ENCODE results near the gene NLRP12.
"Not testable (repeated sequence)": the region's sequence is repeated elsewhere in the genome, so short reads cannot be mapped to it uniquely, and the experiment has no call there.

The NLRP12 gene, protein sequence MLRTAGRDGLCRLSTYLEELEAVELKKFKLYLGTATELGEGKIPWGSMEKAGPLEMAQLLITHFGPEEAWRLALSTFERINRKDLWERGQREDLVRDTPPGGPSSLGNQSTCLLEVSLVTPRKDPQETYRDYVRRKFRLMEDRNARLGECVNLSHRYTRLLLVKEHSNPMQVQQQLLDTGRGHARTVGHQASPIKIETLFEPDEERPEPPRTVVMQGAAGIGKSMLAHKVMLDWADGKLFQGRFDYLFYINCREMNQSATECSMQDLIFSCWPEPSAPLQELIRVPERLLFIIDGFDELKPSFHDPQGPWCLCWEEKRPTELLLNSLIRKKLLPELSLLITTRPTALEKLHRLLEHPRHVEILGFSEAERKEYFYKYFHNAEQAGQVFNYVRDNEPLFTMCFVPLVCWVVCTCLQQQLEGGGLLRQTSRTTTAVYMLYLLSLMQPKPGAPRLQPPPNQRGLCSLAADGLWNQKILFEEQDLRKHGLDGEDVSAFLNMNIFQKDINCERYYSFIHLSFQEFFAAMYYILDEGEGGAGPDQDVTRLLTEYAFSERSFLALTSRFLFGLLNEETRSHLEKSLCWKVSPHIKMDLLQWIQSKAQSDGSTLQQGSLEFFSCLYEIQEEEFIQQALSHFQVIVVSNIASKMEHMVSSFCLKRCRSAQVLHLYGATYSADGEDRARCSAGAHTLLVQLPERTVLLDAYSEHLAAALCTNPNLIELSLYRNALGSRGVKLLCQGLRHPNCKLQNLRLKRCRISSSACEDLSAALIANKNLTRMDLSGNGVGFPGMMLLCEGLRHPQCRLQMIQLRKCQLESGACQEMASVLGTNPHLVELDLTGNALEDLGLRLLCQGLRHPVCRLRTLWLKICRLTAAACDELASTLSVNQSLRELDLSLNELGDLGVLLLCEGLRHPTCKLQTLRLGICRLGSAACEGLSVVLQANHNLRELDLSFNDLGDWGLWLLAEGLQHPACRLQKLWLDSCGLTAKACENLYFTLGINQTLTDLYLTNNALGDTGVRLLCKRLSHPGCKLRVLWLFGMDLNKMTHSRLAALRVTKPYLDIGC

DNA sequence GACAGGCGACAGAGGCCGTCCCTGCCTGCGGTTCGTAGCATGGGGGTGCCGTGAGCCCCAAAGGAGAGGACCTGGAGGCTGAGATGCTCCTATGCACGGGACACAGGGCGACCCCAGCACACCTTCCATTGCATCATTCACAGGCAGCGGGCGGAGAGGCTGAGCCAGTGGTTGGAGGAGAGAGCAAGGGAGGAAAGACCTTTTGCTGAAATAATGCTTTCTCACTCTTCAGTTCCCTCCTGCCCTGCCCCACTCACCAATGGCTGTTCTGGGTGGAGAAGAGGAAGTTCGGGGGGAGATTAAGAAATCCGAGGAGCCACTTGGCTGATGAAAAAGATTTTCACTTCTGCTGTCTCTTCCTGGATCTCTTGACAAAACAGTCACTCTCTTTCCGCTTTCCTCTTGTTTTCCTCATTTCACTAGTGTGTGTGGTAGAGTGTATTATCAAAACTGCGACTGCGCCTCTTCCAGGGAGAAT is at the start of gene NLRP12:
TSS of gene NLRP12 (minus strand) at position 181 of the 478 bp plus-strand sequence. CDS start at position 41, 140 bp downstream.
- DNase-seq = no peak

DNA sequence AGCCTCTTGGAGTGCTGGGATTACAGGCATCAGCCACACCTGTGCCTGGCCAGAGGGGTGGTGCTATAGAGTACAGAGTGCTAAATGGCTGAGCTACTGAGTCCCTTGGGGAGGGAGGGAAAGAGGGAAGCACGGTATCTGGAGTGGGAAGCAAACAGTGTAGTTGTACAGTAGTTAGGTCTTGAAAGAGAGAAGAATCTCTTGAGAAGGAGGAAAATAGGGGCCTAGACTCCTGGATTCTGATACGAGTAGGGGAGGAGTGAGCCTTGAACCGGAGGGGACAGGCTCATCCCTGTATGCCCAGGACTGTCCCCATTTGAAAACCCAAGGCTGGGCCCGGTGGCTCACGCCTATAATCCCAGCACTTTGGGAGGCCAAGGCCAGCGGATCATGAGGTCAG is 48.6 kb upstream of the NLRP12 start:
- DNase-seq = no peak

DNA sequence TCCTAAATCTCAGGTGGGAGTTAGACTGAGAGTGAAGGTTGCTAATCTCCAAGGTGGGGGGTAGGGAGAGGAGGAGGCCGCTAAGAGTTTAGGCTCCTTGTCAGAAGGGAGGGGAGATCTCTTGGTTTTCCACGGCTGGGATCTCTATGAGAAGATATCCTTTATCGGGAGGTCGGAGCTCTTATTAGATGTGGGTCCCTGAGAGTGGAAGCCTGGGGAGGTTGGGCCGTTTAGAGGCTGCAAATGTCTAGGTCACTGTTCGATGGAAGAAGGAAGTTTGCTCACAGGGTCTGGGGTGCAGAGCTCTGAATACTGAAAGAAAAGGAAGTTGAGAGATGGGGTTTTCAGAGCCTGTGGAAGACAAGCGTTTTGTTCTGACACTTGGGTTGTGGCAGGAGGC is 47.3 kb upstream of the NLRP12 start:
- DNase-seq = no peak

DNA sequence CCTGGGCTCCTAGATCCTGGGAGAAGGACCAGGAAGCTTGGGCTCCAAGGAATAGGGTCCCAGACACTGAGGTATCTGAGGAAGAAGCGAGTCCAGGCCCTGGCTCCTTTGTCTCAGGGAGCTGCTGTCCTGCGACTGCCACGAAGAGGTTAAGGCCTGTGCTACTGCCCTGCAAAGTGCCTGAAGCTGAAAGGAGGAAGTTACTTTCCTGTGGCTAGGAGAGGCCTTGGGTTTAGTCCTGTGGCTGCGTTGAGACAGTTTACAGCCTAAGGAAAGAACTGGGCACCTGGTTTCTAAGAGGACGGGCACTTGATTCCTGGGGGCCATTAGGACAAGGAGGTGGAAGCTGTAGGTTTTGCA is 46.4 kb upstream of the NLRP12 start:
- no peak for DNase-seq

DNA sequence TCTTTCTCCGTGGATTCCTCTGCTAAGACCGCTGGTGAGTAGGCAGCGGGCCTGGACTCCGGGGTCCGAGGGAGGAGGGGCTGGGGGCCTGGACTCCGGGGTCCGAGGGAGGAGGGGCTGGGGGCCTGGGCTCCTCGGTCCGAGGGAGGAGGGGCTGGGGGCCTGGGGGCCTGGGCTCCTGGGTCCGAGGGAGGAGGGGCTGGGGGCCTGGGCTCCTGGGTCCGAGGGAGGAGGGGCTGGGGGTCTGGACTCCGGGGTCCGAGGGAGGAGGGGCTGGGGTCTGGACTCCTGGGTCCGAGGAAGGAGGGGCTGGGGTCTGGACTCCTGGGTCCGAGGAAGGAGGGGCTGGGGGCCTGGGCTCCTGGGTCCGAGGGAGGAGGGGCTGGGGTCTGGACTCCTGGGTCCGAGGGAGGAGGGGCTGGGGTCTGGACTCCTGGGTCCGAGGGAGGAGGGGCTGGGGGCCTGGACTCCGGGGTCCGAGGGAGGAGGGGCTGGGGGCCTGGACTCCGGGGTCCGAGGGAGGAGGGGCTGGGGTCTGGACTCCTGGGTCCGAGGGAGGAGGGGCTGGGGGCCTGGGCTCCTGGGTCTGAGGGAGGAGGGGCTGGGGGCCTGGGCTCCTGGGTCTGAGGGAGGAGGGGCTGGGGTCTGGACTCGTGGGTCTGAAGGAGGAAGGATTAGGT is 45.8 kb upstream of the NLRP12 start:
- DNase-seq = not testable (repeated sequence)

DNA sequence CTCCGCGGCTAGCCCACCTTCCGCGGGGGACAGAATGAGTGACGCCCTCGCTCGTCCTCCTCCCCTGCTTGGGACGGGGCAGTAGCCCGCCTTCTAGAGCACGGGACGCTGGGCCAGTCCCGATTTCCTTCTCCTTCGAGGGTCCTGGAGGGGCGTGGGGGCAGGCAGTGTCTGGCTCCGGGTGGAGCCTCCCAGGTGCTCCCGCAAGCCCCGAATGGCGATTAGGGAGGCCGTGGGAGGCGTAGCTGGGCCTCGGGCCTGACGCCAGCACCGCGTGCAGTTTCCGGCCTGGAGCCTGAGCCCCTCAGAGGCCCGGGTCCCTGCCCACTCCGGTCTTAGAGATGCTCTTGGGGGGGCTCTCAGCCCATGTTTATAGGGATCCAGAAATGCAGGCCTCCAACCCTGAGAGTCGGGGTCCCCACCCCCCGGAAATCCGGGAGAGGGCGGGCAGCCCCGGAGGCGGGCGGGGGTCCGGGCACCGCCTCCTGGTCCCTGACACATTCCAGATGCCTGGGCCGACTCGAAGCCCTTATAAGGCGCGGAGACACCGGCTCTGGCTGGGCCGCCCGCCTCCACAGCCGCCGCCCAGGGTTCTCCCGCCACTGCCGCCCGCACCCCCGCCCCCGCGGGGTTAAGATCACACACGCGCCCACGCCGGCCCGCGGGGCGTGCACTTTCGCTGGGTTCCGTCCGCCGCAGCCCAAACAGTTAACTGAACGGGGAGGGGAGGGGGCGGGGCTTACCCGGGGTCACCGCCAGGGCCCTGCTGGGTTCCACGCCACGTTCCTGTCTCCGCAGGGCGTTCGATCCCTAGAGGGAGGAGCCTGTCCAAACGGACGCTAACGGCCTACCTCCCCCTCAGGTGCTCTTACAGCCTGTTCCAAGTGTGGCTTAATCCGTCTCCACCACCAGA is 45.0 kb upstream of the NLRP12 start:
- peak; percentile 87 for DNase-seq

DNA sequence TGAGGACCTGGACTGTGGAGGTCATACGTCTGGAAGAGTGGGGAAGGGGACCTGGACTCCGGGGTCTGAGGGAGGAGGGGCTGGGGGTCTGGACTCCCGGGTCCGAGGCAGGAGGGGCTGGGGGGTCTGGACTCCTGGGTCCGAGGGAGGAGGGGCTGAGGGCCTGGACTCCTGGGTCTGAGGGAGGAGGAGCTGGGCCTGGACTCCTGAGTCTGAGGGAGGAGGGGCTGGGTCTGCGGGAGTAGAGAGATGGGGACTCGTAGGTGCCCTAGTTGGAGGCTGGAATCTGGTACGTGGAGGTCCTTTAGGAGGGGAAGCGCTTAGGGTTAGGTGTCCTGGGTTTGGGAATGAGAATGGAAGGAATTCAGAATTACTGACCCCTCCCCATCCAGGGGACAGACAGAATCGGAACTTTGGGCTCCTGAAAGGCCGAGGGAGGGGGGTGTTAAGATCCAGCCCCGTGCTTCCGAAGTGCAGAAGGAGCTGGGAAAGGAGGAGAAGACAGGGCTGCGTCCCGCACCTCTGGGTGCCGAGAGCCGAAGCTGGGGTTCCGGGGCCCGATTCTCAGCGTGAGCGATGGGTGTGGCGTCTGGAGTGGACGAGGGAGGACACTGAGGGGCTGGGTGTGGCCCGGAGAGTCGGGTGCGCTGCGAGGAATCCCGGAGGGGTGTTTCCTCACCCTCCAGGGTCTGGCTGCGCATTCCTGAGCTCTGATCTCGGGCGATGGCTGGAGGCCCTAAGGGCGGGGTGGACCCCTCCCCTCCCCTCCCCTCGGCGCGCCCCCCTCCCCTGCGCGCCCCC is 44.2 kb upstream of the NLRP12 start:
- peak; percentile 29 for DNase-seq

DNA sequence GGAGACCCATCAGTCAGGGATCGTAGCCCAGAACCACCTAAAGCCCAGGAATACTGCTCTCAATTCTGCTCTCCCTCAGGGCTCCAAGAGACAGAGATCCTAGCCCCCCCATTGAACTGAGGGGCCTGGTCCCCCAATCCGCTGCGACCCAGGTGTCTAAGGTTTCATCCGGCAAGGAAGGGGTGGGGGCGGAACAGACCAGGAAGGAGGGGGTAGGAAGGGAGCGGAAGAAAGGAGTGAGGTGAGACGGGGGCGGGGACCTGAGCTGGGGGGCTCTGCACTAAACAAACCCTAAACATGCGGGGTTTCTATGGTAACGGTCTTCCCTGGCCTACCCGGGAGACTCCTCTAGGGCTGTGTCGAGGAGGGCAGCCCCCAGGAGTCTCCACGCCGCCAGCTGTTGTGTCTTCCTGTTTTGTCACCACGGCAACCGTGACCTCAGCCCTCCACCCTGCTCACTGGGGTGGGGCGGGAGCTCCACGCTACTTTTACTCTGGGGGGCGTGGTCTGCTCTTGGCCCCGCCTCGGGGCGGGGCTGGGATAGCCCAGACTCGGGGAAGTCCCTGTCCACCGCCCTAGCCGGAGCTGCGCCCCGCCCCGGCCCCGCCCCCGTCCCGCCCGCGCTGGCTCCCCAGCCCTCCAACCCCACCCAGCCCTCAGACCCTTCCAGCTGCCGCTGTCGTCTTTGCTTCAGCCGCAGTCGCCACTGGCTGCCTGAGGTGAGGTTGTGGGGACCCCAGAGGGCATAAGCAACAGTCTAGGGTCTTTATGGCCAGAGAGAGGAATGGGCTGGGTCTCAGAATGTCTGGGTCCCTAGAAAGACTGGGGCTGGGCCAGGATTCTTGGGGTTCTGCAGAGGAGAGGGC is 43.3 kb upstream of the NLRP12 start, which contains the start of gene MYADM:
TSS of gene MYADM (plus strand) at position 659 of the 866 bp plus-strand sequence. CDS start 5,647 bp downstream, outside the sequence.
- peak; percentile 99 for DNase-seq

DNA sequence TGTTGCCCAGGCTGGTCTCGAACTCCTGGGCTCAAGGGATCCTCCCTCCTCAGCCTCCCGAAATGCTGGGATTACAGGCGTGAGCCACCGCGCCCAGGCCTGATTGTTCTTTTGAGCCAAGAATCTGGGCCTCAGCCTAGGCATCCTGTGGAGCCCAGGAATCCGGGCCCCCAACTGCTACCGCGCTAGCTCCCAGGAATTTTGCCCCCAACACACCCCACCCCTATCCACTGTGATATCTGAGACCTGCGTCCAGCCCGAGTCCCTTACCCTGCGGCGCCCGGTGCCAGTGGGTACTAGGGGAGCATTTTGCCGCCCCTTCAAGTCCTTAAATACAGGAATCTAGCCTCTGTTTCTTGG is 42.7 kb upstream of the NLRP12 start:
- no peak for DNase-seq

DNA sequence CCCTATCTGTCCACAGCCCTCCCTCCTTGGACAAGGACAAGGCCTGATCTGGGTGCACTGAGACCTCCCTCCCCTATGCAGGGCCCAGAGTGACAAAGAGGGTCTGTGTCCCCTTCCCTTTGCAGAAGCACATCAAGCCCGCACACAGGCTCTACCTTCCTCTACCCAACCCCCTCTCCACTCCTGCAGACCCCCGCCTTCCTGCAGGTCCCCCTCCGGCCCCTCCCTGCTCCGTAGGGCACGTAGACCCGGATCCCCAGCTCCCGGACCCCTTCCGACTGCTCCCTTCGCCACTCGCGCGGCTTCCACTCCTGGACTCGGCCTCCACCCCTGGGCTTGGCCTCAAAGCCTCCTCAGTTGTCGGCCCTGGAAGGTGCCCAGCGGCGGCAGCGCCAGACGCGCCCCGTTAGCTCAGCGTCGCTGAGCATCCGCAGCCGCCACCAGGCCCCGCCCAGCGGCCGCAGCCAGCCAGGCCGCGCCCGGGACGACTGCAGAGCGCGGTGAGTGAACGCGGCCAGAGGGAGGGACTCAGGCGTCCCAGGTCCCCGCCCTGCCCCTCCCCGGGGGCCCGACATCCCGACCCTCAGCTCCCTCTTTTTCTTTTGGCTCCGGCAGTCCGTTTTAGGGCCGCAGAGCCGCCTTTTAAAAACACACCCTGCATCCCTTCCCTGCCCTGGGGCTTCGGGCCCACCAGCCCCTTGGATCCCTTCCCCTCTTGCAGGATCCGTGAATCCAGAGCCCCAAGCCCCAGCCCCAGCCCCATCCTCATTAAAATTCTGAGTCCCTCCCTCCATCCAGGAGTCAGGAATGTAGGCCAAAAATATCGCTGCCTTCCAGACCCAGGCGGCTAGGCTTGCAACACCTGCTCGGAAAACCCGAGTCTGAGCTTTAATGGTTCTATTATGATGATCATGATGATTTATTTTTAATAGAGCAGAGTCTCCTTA is 42.1 kb upstream of the NLRP12 start:
- DNase-seq = peak; percentile 79

DNA sequence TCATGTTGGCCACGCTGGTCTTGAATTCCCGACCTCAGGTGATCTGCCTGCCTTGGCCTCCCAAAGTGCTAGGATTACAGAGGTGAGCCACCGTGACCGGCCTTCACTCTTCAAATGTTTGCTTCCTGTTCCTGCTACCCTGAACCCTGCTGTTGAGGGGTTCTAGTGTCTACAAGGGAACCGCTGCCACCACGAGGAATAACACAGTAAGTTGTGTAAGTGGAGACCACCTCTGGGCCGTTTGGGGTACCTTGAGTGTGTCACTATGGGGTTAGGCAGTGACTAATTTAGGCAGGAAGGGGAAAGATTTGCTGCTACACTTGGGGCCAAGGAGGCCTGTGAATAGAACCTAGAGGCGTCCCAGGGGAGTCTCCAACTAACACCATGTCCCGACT is 41.4 kb upstream of the NLRP12 start:
- DNase-seq = no peak

DNA sequence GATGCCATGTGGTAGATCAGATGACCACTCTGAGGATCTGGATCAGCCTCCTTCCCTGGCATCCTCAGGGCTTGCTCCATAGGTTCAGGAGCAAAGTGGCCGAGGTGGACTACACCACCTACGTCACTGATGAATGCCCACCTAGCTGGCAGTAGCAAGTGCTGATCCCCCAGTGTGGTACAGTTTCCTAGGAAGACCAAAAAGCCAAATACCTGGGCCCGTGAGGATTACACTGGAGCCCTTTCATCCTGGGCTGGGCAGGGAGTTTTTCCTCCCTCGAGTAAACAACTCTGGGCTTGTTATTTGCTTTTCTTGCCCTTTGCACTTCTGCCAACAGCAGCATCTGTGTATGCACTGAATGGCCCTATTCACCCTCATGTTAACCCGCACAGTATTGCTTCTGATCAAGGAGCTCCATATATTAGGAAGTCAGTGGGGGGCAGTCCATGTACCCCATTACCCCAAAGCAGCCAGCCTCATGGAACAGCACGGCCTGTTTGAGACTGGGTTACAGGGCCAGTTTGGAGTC is 40.3 kb upstream of the NLRP12 start:
- no peak for DNase-seq

DNA sequence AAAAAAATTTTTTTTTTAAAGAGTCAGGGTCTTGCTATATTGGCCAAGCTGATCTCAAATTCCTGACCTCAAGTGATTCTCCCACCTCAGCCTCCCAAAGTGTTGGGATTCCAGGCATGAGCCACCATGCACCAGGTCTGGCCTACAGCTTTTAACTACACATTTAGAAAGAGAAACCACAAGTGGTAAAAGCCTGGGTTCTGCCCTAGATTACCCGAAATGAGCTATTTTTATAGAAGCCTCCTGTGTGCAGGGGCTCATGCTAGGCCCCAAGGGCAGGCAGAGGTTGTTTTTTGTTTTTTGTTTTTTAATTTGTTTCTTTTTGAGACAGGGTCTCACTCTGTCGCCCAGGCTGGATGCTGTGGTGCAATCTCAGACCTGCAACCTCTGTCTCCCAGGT is 29.6 kb upstream of the NLRP12 start:
- DNase-seq = peak; percentile 45

DNA sequence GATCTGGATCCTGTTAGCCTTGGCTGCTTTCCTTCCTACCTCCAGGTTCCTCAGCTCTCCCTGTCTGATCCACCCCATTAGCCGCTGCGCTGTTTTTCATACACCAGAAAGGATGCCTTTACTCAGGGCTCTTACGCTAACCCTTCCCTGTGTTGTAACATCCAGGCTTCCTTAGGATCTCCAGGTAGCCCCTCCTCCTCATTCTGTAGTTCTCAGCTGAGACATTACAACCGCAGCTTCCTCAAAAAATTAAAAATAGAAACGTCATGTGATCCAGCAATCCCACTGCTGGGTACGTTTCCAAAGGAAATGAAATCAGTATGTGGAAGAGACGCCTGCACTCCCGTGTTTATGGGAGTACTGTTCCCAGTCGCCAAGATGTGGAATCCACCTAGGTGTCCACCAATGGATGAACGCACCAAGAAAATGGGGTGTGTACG is 25.1 kb upstream of the NLRP12 start:
- no peak for DNase-seq

DNA sequence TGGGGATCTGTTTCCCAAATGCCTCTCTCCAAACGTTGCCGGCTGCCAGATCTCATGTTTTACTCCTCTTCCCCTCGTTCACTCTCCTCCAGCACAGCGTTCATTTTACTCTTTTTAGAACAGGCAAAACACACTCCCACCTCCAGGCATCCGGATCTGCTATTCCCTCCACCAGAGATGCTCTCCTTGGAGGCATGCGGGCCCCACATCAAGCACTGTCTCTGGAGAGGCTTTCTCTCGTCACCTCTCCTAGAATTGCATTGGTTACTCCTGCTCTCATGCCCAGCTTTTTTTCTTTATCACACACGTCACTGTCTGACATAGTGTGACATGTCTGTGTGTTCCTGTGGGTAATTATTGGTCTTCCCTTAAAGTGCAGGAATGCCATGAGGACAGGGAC is 23.4 kb upstream of the NLRP12 start:
- DNase-seq = no peak

DNA sequence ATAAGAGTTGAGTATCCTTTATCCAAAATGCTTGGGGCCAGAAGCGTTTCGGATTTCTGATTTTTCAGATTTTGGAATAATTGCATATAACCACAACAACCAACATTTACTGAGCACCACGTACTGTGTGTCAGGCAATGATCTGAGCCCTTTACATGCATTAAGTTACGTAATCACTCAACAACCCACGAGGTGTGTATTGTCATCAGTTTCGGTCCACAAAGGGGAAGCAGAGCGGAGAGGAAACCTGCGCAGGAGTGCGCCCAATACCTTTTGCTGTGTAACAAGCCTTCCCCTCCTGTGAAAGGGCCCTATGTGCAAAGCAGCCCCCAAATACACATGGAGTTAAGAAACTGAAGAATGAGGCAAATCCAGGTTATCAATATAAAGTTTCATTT is 20.7 kb upstream of the NLRP12 start:
- DNase-seq = no peak

DNA sequence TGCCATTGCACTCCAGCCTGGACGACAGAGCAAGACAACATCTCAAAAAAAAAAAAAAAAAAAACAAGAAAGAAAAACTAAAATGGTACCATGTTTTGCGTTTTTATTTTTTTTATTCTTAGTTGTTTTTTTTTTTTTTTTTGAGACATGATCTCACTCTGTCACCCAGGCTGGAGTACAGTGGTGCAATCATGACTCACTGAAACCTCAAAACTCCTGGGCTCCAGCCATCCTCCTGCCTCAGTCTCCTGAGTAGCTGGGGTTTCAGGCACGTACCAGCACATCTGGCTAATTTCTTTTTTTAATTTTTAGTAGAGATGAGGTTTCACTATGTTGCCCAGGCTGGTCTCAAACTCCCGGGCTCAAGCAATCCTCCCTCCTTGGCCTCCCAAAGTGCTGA is 16.8 kb upstream of the NLRP12 start:
- not testable (repeated sequence) for DNase-seq

DNA sequence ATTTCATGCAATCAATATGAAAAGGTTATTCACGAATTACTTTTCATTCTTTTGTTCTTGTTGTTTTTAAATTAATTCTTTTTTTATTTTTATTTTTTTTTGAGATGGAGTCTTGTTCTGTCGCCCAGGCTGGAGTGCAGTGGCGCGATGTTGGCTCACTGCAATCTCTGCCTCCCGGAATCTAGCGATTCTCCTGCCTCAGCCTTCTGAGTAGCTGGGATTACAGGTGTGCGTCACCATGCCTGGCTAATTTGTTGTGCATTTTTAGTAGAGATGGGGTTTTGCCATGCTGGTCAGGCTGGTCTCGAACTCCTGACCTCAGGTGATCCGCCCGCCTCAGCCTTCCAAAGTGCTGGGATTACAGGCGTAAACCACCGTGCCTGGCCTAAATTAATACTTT is 16.1 kb upstream of the NLRP12 start:
- not testable (repeated sequence) for DNase-seq

Data from activated CD4-positive, alpha-beta T cell treated with anti-CD3 and anti-CD28 coated beads, Interleukin-10, Interleukin-2, amounts not matched to agents 100 ng/mL and 50 ng/mL, durations not matched to agents 16 hours and 8 hours (primary cell).